HCT116 (cell line): ENCODE data around the gene SMARCAL1.

Experiments
- CEBPB ChIP-seq: IDR thresholded peaks from 2 replicates; pipeline ENCODE4 v1.6.1; 2012; ENCODE audit warnings: low read depth
- EGR1 ChIP-seq: IDR thresholded peaks from 2 replicates; pipeline ENCODE4 v1.6.1; 2012; ENCODE audit warnings: low read depth
- EZH2 ChIP-seq: fragments of 200-600 bp; sonication (generic); IDR thresholded peaks from 2 replicates; pipeline ENCODE4 v1.6.1; 2017; ENCODE audit warnings: antibody characterized with exemption, mixed run types
- POLR2A ChIP-seq: IDR thresholded peaks from 2 replicates; pipeline ENCODE4 v1.7.0; 2011; ENCODE audit warnings: borderline replicate concordance; ENCODE audit not compliant: insufficient read depth, insufficient read length; ENCODE audit errors: extremely low read depth
- POLR2AphosphoS5 ChIP-seq: IDR thresholded peaks from 2 replicates; pipeline ENCODE4 v1.6.1; 2011; ENCODE audit warnings: mild to moderate bottlenecking, low read depth, low read length, moderate library complexity
- RAD21 ChIP-seq: IDR thresholded peaks from 2 replicates; pipeline ENCODE4 v1.6.1; 2012; ENCODE audit warnings: low read depth, mild to moderate bottlenecking
- ZNF274 ChIP-seq: fragments of 200-500 bp; sonication (Bioruptor generic); IDR thresholded peaks from 2 replicates; pipeline ENCODE4 v1.6.1; 2014; ENCODE audit warnings: mild to moderate bottlenecking, low read depth, low read length, inconsistent platforms
- TF ChIP-seq, protein P1 (sequence below), 3 experiments: fragments of 200-600 bp in 1 of 3; sonication (generic) in 1 of 3; IDR thresholded peaks in 2 of 3; conservative IDR thresholded peaks in 1 of 3; 2 replicates each; pipeline ENCODE4 v1.5.1; 2012 to 2017; ENCODE audit warnings: low read depth in 2 of 3, low read length in 2 of 3, antibody characterized with exemption in 1 of 3, borderline replicate concordance in 1 of 3, control low read depth in 1 of 3, mild to moderate bottlenecking in 1 of 3, mixed read lengths in 1 of 3, mixed run types in 1 of 3, moderate library complexity in 1 of 3; ENCODE audit not compliant: insufficient read depth in 1 of 3
- TF ChIP-seq, protein P2 (sequence below): IDR thresholded peaks from 2 replicates; pipeline ENCODE4 v1.6.1; 2012
- TF ChIP-seq, protein P3 (sequence below): IDR thresholded peaks from 2 replicates; pipeline ENCODE4 v1.6.1; 2012; ENCODE audit warnings: low read depth
- TF ChIP-seq, protein P4 (sequence below): IDR thresholded peaks from 2 replicates; pipeline ENCODE4 v1.6.1; 2012

DNA sequence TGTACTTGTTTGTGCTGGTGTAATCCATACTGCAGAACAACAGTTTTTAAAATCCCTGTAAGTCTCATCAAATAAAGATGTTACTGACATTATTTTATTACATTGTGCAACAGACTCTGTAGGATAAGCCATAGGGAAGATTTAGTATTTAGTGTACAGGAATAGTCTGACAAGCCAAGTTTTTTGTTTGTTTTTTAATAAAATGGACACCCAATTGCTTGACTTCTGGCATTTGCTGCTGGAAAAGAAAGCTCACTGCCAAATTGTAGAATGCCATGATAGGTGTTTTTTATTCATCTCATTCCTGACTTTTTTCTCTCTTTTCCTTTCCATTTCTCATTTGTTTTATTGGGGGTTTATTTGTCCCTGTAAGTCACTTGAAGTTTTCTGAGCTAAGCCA, 38.1 kb downstream of the SMARCAL1 start:
- TF ChIP-seq, protein P1, sequence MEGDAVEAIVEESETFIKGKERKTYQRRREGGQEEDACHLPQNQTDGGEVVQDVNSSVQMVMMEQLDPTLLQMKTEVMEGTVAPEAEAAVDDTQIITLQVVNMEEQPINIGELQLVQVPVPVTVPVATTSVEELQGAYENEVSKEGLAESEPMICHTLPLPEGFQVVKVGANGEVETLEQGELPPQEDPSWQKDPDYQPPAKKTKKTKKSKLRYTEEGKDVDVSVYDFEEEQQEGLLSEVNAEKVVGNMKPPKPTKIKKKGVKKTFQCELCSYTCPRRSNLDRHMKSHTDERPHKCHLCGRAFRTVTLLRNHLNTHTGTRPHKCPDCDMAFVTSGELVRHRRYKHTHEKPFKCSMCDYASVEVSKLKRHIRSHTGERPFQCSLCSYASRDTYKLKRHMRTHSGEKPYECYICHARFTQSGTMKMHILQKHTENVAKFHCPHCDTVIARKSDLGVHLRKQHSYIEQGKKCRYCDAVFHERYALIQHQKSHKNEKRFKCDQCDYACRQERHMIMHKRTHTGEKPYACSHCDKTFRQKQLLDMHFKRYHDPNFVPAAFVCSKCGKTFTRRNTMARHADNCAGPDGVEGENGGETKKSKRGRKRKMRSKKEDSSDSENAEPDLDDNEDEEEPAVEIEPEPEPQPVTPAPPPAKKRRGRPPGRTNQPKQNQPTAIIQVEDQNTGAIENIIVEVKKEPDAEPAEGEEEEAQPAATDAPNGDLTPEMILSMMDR (IDR thresholded peaks at IDR 0.05 in 2 of 3, conservative IDR thresholded peaks at IDR 0.05 in 1 of 3; ENCODE audit: borderline replicate concordance in 1 of 3, insufficient read depth in 1 of 3, low read depth in 2 of 3, low read length in 2 of 3): no peak
- TF ChIP-seq POLR2AphosphoS5 (no peak), EGR1 (no peak), EZH2 (no peak), CEBPB (no peak), RAD21 (no peak), ZNF274 (no peak), POLR2A (no peak)
- TF ChIP-seq, protein P2, sequence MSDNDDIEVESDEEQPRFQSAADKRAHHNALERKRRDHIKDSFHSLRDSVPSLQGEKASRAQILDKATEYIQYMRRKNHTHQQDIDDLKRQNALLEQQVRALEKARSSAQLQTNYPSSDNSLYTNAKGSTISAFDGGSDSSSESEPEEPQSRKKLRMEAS: no peak
- TF ChIP-seq, protein P3, sequence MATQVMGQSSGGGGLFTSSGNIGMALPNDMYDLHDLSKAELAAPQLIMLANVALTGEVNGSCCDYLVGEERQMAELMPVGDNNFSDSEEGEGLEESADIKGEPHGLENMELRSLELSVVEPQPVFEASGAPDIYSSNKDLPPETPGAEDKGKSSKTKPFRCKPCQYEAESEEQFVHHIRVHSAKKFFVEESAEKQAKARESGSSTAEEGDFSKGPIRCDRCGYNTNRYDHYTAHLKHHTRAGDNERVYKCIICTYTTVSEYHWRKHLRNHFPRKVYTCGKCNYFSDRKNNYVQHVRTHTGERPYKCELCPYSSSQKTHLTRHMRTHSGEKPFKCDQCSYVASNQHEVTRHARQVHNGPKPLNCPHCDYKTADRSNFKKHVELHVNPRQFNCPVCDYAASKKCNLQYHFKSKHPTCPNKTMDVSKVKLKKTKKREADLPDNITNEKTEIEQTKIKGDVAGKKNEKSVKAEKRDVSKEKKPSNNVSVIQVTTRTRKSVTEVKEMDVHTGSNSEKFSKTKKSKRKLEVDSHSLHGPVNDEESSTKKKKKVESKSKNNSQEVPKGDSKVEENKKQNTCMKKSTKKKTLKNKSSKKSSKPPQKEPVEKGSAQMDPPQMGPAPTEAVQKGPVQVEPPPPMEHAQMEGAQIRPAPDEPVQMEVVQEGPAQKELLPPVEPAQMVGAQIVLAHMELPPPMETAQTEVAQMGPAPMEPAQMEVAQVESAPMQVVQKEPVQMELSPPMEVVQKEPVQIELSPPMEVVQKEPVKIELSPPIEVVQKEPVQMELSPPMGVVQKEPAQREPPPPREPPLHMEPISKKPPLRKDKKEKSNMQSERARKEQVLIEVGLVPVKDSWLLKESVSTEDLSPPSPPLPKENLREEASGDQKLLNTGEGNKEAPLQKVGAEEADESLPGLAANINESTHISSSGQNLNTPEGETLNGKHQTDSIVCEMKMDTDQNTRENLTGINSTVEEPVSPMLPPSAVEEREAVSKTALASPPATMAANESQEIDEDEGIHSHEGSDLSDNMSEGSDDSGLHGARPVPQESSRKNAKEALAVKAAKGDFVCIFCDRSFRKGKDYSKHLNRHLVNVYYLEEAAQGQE: no peak
- TF ChIP-seq, protein P4, sequence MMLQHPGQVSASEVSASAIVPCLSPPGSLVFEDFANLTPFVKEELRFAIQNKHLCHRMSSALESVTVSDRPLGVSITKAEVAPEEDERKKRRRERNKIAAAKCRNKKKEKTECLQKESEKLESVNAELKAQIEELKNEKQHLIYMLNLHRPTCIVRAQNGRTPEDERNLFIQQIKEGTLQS: no peak
